ENCODE results near the gene NOVA2.

NOVA2 gene

DNA sequence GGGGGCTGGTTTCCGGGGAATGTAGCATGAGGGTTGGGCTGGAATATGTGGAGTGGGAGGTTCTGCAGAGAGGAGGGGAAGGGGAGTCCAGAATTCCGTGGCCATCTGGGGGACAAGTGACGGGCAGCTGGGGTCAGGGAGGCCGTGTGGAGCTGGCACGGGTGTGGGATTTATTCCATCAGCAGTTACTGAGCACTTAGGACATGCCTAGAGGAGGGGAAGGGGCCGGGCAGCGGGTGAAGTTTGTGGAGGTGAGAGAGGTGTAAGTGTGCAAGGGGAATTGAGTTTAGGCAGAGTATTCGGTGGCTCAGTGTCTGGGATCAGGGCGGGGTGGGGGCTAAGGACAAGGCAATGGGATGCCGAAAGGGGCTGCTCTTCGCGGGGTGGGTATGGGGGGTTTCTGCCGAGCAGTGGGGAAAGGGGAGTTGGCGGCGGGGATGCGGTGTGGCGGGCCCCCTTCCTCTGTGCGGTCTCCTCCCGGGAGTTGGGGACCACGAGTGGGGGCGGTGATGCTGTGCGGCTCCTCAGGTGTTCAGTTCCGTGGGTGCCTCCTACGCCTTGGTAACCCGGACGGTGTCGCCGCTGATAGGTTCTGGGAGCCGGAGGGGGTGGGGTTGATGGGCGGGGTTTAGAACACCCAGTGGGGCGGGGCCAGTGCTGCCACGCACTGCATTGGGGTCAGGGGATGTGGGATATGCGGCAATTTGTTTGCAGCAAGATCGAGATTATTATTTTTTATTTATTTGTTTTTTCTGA lies 27.0 kb upstream of the NOVA2 start:
- peak; percentile 53 to 62 for DNase-seq (ENCODE audit: low read depth in 1 of 2, low spot score in 1 of 2)

DNA sequence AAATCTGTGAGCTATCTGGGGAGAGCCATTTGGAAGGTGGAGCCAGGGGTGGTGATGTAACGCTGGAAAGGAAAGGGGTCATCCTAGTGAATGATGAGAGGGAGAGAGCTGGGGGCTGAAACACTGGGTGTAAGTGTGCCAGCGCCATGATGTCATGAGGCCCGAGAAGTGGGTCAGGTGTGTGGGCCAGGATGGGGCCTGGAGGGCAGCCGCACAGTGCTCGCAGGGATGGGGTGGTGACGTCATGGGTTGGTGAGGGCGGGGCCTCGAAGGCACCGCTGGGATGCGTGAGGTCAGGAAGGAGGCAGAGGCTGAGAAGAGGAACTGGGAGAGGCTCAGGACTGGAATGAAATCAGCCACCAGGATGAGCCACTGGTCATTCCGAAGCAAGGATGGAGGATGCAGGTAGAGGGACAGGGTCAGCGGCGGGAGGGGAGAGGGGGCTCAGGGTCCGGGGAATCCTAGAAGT lies 26.0 kb upstream of the NOVA2 start:
- no peak for DNase-seq (ENCODE audit: low read depth in 1 of 2, low spot score in 1 of 2)

DNA sequence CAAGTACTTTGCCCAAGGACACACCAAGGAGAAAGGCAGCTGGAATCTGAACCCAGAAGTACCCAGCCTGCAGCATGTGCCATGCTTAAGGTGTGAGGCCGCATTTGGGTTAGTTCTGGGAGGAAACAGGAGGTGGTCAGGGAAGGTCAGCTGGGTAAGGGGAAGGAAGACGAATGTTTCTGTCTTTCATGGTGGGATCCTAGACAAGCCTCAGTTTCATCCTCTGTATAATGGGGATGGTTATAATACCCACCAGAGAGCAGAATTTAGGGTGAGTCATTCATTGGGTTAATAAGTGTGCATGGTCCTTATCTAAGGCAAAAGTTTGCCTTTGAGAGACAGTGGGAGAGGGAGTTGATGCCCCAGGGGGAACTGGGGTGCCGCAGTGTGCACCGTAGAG lies 25.2 kb upstream of the NOVA2 start:
- no peak for DNase-seq (ENCODE audit: low read depth in 1 of 2, low spot score in 1 of 2)

DNA sequence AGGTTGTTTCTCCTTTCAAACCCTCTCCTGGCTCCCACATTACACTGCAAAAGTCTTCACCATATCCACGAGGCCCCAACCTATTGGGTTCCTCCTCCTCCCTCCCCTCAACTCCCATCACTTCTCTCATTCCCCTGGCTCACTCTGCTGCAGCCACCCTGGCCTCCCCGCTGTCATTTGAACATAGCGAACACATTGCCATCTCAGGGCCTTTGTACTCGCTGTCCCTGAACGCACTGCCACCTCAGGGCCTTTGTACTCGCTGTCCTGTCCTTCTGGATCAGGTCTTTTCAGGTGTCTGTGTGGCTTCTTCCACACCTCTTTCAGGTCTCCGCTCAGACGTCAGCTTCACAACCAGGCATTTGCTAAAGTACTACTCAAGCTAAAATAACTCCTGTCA lies 23.3 kb upstream of the NOVA2 start:
- no peak for DNase-seq (ENCODE audit: low read depth in 1 of 2, low spot score in 1 of 2)

DNA sequence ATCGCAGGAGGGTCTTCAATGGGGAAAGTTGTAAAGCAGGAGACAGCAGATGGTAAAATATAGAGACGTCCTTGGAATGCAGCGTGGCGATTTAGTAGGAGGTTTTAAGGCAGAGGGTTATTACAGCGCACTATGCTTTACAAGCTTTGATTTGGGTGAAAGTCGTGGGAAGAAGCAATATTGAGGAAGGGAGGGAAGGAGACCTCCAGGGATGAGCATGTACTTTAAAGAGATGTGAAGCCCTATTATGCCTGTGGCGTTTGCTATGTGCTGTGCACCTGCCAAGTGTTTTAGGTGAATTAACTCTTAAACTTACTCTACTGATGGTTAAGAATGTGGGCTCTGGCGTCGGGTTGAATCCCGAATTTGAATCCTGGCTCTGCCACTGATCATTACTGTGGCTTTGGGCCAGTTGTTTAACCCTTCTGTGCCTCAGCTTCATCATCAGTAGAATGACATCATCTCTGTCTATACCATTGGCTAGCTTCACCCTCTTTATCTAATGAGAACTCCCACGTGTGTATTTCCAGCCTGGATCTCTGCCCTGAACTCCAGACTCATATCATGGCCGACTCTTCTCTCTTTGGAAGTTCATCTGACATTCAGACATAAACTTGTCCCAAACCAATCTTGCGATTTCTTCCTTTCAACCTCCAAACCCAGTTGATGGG lies 22.2 kb upstream of the NOVA2 start:
- DNase-seq (ENCODE audit: low read depth in 1 of 2, low spot score in 1 of 2): no peak

DNA sequence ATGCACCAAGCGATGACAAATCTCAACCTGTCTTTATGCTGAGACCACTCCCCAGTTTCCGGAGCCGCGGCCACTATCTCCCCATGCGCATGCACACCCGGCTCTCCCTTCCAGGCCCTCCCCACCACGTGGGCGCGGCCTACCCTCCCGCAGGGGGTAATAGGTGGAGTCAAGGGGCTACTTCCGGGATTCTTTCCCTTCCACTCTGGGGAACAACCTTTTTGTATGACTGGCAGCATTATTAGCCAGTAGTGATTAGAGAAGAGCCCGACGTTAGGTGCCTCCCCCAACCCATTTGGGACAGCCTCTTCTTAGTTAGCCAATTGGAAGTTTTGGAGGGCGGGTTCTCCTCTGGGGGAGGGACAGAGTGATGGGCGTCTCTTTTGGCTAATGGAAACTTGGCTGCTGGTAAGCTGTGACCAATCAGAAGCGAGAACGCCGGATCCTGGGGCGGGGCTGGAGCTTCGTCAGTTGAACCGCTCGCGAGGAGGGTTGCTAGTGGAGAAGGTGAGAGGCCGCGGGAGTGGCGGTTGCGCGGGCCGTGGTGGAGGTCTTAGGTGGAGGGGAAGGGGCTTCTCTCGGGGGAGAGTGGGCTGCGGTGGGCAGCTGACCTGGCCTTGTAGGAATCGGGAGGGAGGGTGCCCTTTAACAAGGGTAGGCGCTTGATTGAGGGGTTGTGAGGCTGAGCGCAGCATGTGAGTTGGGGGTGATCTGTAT lies 21.5 kb upstream of the NOVA2 start, which contains the start of gene CCDC61:
CCDC61 (plus strand) TSS at position 470 of the 717 bp plus-strand sequence. CDS start 7,552 bp downstream, outside the sequence.
- peak; percentile 91 for DNase-seq (ENCODE audit: low read depth in 1 of 2, low spot score in 1 of 2)

DNA sequence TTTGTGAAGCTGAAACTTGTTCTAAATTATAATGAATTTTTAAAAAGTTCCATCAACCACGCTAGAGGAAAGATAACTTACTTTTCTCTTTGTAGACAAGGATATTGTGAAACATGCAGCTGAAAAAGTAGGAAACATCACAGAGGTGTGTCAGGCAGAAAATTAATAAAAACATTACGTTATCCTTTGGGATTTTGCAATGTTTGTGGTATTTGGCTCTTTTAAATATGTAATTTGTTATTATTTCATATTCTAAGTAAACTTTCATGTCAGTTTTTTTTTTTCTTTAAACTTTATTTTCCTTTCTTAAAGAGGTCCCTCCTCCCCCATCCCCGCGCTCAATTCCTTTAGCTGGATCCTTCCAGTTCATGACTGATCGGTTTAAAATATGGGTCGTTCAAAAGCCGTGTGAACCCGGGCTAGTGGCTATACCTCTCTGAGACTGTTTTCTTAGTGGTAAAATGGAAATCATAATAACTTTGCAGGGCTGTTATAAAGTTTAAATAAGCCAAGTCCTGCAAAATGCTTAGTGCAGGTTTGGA lies 20.9 kb upstream of the NOVA2 start:
- no peak for DNase-seq (ENCODE audit: low read depth in 1 of 2, low spot score in 1 of 2)

DNA sequence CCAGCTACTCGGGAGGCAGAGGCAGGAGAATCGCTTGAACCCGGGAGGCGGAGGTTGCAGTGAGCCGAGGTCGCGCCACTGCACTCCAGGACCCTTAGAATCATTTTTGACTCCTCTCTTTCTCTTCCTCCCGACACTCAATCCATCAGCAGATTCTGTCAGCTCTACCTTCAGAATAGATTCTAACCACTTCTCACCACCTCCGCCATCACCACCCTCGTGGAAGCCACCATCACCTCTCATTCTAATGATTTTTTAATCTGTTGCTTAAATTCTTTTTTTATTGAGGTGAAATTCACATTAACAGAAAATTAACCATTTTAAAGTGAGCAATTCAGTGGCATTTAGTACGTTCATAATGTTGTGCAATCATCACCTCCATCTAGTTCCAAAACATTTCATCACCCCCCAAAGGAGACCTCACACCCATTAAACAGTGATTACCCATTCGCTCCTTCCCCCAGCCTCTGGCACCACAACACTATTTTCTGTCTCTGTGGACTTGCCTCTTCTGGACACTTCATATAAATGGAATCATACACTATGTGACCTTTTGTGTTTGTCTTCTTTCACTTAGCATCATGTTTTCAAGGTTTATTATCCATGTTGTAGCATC lies 16.6 kb upstream of the NOVA2 start:
- DNase-seq (ENCODE audit: low read depth in 1 of 2, low spot score in 1 of 2): no peak

DNA sequence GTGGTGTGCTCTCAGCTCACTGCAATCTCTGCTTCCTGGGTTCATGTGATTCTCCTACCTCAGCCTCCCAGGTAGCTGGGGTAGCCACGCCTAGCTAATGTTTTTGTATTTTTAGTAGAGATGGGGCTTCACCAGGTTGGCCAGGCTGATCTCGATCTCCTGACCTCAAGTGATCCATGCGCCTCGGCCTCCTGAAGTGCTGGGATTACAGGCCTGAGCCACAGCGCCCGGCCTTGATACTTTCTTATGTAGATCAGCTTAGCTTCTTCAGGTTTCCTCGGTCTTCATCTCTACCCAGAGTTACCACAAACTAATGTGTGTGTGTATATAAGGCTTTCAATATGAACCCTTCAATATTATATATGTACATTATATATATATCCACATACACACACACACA lies 11.7 kb upstream of the NOVA2 start:
- DNase-seq (ENCODE audit: low read depth in 1 of 2, low spot score in 1 of 2): no peak

DNA sequence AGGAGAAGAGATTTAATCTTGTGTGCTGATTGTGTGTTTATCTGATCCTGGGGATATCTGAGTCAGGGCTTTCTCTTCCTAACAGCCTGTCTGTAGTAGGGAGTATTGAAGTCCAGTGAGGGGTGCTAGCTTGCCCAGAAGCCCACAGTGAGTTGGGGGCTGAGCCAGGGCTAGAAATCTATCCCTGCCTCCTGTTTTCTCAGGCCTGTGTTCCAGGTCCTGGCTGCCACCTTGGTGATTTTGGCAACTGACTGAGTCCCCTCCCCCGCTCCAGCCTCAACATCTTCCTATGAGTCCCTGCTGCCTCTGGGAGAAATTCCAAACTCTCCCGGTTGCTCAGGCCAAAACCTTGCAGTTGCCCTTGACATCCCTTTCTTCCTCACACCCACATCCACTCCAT lies 7.7 kb upstream of the NOVA2 start:
- no peak for DNase-seq (ENCODE audit: low read depth in 1 of 2, low spot score in 1 of 2)

DNA sequence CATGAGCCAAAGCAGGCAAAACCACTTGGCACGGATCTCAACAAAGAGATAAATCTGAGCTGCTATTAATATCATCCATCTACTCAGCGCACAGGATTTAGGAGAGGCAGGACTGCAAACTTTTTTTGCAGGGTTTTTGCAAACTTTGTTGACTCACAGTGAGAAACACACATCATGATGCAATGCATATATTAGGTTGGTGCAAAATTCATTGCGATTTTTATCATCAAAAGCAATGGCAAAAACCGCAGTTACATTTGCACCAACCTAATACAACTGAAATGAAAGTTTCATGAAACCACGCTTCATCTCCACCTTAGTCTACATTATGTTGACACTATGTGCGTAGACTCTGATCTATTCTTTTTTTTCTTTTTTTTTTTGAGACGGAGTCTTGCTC lies 4.5 kb upstream of the NOVA2 start:
- DNase-seq (ENCODE audit: low read depth in 1 of 2, low spot score in 1 of 2): no peak

DNA sequence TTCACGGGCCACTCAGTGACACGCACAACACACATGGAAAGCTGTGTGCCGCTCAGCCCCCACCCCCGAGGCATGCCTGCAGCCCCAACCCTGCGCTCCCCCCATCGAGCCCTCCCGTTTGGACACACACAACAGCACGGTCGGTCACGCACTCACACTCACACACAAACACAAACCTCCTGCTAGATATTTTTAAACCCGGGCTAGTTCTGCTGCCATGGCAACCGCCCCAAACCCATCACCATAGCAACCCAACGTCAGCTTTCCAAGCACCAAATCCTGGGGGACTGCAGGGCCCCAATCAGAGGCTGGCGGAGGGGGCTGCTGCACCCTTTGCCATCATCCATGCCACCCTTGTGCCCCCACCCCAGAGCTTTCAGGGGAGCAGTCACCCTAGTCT lies 2.5 kb upstream of the NOVA2 start:
- DNase-seq (ENCODE audit: low read depth in 1 of 2, low spot score in 1 of 2): no peak

DNA sequence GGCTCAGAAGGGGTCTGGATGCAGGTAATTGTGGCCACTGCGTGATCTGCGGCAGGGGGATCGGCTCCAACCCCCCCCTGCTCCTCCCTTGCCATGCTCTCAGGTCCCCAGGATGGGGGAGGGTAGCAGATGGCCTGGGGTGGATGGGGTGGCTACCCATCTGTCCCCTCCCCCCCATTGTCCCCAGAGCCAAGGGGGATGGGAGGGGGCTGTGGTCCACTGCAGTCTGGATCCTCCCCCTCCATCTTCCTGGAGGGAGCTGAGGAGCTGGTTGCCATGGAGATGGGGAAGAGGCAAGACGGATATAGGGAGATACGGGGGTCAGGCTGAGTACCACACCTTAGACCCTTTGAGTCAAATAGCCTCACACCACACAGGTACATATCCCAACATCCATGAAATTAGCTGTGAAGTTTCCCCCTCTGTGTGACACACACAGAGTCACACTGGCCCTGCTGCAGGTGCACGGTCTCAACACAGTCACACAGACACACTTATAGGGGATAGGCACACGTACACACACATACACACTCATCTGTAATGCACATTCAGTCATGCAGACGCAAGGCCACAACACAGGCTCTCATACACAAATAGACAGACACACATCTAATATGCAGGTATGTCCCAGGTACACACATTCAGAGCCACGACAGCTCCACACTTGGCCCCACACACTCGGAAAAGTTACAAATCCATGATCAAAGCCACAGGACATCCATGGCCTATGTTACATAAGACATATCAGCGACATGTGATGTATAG lies 1.8 kb upstream of the NOVA2 start:
- DNase-seq (ENCODE audit: low read depth in 1 of 2, low spot score in 1 of 2): no peak

DNA sequence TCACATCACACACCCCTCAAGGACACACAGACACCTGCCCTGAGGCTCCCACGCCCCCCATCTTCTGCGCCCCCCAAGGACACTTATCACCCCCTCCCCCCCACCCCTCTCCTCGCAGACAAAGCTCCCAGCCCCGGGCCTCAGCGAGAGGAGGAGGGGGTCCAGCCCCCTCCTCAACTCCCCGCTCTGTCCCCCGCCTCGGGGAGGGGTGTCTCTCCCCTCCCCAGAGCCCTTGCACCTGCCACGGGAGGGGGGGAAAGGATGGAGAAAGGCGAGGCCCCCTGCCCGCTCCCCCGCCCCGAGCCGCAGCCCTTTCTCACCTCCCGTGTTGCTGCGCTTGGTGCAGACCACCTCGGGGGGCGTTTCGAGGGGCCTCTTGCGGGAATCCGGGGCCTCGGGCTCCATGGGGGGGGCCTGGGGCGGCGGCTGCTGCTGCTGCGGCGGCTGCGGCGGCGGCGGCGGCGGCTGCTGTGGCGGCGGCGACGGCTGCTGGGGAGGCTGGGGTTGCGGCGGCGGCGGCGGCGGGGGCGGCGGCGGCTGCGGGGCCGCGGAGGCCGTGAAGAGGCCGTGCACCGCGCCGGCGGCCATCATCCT lies 621 bp downstream of the NOVA2 start:
- no peak for DNase-seq (ENCODE audit: low read depth in 1 of 2, low spot score in 1 of 2)

DNA sequence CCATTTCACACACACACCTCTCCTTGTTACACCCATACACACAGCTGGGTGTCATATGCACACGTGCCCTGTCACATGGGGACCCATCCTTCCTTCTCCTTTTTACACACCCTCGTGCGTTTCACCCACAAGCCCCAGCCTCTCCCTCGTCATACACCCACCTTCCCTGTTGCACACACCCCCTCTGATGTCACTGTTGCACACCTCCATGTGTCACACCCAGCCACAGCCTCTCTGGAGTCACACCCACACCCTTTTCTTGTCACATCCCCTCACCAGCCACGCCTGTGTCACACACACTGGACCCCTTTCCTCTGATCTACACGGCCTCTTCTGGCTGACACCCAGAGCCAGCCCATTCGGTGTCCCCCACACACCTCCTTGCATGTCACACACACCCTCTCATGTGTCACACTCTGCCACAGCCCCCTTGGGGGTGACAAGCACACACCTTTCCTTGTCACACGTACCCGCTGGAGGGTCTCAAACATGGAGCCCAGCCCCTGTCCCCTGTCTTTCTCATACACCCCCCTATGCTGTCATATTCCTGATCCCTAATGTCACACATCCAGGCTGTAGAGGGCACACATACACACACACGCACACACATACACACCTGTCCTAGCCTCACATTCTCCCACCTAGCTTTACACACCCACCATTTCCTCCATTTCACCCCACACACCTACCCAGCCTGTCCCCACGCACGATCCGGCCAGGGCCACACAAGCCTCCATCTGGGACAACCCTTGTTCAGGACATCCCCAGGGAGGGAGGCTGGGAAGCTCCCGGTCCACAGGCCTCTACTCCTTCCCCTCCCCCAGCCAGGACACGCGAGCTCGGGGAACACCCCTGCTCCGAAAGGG lies 1.4 kb downstream of the NOVA2 start:
- DNase-seq (ENCODE audit: low read depth in 1 of 2, low spot score in 1 of 2): no peak

DNA sequence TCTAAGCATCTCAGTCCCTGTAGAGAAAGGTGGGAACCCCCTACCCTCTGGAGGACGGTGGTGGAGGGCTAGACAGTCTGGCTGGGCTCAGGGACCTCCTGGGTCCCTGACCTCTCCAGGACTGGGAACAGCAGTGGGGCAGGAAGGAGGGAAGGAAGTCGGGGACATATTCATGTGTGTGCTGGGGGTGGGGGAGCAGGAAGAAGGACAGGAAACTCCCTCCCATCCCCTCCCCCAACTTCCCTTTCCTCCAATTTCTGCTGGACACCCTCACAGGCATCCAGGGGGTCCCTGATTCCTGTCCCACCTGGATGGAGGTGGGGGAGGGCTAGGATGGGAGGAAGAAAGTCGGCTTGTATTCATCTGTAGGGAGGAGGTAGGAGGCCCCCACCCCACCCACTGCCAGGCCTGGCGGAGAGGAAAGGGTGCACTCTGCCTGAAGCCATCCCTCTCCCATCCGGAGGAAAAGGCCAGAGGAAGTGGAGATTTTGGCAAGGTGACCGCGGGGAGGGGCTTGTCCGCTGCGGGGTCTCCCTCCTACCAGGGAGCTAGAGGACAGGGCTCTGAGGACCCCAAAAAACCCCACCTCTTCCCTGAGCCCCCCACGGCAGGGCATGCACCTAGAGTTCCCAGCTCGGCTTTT lies 2.3 kb downstream of the NOVA2 start:
- no peak for DNase-seq (ENCODE audit: low read depth in 1 of 2, low spot score in 1 of 2)

DNA sequence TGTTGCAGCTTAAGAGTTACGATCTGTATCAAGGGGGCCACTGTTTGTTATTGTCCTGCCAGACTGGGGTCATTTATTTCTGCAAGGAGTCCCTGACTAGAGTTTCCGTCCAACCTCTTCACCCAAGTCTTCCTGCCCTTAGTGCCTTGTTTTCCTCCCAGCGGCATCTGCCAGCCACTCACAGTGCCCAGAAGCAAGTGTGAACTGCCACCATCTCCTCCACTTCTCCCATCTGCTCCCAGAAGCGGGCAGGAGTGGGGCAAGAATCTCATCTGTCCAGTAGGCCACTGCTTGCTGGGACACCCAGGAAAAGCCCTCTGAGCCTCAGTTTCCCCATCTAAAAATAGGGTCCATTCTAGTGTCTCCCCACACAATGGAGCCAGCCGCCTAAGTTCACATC lies 4.0 kb downstream of the NOVA2 start:
- DNase-seq (ENCODE audit: low read depth in 1 of 2, low spot score in 1 of 2): no peak

DNA sequence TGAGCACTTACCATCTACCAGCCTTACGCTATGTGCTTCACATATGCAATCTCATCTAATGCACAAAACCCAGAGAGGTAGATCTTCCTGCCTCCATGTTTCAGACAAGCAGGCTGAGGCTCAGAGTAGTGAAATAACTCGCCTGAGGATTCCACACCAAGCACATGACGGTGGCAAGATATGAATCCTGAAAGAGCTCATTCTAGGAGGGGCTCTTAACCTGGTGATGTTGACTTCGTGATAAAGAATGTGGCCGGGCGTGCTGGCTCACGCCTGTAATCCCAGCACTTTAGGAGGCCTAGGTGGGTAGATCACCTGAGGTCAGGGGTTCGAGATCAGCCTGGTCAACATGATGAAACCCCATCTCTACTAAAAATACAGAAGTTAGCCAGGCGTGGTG lies 5.0 kb downstream of the NOVA2 start:
- DNase-seq (ENCODE audit: low read depth in 1 of 2, low spot score in 1 of 2): no peak

DNA sequence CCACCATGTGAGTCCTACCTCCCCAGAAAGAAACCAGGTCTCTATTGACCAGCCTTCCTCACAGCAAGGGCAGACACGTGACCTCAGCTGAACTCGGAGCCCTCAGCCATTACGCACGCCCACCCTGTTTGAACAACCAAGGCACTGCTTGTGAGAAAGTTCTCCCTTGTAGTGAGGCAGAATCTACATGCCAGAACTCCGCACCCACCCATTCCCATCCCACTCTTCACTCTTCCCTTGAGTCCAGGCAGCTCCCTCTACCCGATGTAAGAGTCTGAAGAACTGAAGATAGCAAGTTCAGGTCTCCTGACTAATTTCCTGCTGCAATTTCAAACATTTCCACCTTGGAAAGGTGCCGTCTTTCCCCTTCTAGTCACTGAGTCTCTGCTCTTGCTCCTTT lies 6.4 kb downstream of the NOVA2 start:
- no peak for DNase-seq (ENCODE audit: low read depth in 1 of 2, low spot score in 1 of 2)
